ENCODE measurements around the gene CNTN1.

The CNTN1 gene

GRCh38 chr12:40647651-40648050 lies 44.6 kb upstream of the CNTN1 start:
- no peak for DNase-seq (ENCODE audit: low read depth)
- TF ChIP-seq CTCF (IDR thresholded peaks at IDR 0.05; ENCODE audit: insufficient read depth, low read depth, low read length, missing control alignments), result no peak
- H3K4me3 ChIP-seq (ENCODE audit: low read depth, low read length), result no peak overlapping the region

GRCh38 chr12:40648519-40648918 lies 43.7 kb upstream of the CNTN1 start:
- TF ChIP-seq CTCF (IDR thresholded peaks at IDR 0.05; ENCODE audit: insufficient read depth, low read depth, low read length, missing control alignments), result no peak
- no peak overlapping the region for H3K4me3 ChIP-seq (ENCODE audit: low read depth, low read length)
- no peak for DNase-seq (ENCODE audit: low read depth)

GRCh38 chr12:40650038-40650704 lies 42.1 kb upstream of the CNTN1 start:
- no peak for DNase-seq (ENCODE audit: low read depth)
- no peak for TF ChIP-seq CTCF (IDR thresholded peaks at IDR 0.05; ENCODE audit: insufficient read depth, low read depth, low read length, missing control alignments)

GRCh38 chr12:40655451-40655850 lies 36.8 kb upstream of the CNTN1 start:
- TF ChIP-seq CTCF (IDR thresholded peaks at IDR 0.05; ENCODE audit: insufficient read depth, low read depth, low read length, missing control alignments), result no peak
- DNase-seq (ENCODE audit: low read depth), result no peak
- H3K4me3 ChIP-seq (ENCODE audit: low read depth, low read length), result no peak overlapping the region

More at GRCh38 chr12:40650038-40650704, 42.1 kb upstream of the CNTN1 start:
- H3K4me3 ChIP-seq (ENCODE audit: low read depth, low read length), result no peak overlapping the region

- no peak overlapping the region for H3K4me3 ChIP-seq (ENCODE audit: low read depth, low read length)
- no peak for DNase-seq (ENCODE audit: low read depth)
- TF ChIP-seq CTCF (IDR thresholded peaks at IDR 0.05; ENCODE audit: insufficient read depth, low read depth, low read length, missing control alignments), result no peak
These were observed 29.9 kb upstream of the CNTN1 start for GRCh38 chr12:40662366-40662765.

- H3K4me3 ChIP-seq (ENCODE audit: low read depth, low read length), result no peak overlapping the region
- no peak for TF ChIP-seq CTCF (IDR thresholded peaks at IDR 0.05; ENCODE audit: insufficient read depth, low read depth, low read length, missing control alignments)
- no peak for DNase-seq (ENCODE audit: low read depth)
These were observed 28.5 kb upstream of the CNTN1 start for GRCh38 chr12:40663781-40664180.

- no peak for DNase-seq (ENCODE audit: low read depth)
- TF ChIP-seq CTCF (IDR thresholded peaks at IDR 0.05; ENCODE audit: insufficient read depth, low read depth, low read length, missing control alignments), result no peak
- H3K4me3 ChIP-seq (ENCODE audit: low read depth, low read length), result no peak overlapping the region
These were observed 24.1 kb upstream of the CNTN1 start for GRCh38 chr12:40668099-40668529.
